ENCODE results near the gene ARHGEF5.
"Not testable (repeated sequence)": the region's sequence is repeated elsewhere in the genome, so short reads cannot be mapped to it uniquely, and the experiment has no call there.

GRCh38 chr7:144427539-144427938, 72.3 kb downstream of the ARHGEF5 start:
- TF ChIP-seq ZNF180 (CRISPR knock-in tag; IDR thresholded peaks at IDR 0.05; ENCODE audit: borderline replicate concordance, low read depth); TCF7 (IDR thresholded peaks at IDR 0.05; ENCODE audit: low read depth); ZBTB21 (CRISPR knock-in tag; IDR thresholded peaks at IDR 0.05); HDAC6 (IDR thresholded peaks at IDR 0.05; ENCODE audit: low read depth, low read length); ZNF205 (CRISPR knock-in tag; IDR thresholded peaks at IDR 0.05); ZFX (CRISPR knock-in tag; IDR thresholded peaks at IDR 0.05; ENCODE audit: low read depth); POLR2A (IDR thresholded peaks at IDR 0.05; ENCODE audit: insufficient read depth in 1 of 2, low read depth in 2 of 2, low read length in 2 of 2); ZC3H4 (CRISPR knock-in tag; IDR thresholded peaks at IDR 0.05; ENCODE audit: borderline replicate concordance); PRDM4 (CRISPR knock-in tag; IDR thresholded peaks at IDR 0.05; ENCODE audit: borderline replicate concordance); TAF1 (CRISPR knock-in tag; IDR thresholded peaks at IDR 0.05); ZZZ3 (CRISPR knock-in tag; IDR thresholded peaks at IDR 0.05; ENCODE audit: borderline replicate concordance): not testable (repeated sequence)
